Astrocyte (in vitro differentiated cells and primary cell): ENCODE measurements around the gene RASSF5.

Source experiments
- CTCF ChIP-seq: IDR thresholded peaks from 2 replicates; pipeline ENCODE4 v1.5.1; 2011; ENCODE audit warnings: low read depth, mild to moderate bottlenecking, inconsistent platforms, low read length, moderate library complexity; ENCODE audit not compliant: insufficient read depth
- EZH2 ChIP-seq: IDR thresholded peaks from 2 replicates; pipeline ENCODE4 v1.6.1; 2012; ENCODE audit warnings: mild to moderate bottlenecking, low read length, inconsistent platforms; ENCODE audit not compliant: insufficient read depth

- TF ChIP-seq CTCF (no peak), EZH2 (no peak)
Measured at GRCh38 chr1:206547104-206547503, 39.8 kb downstream of the RASSF5 start.
